Tibial nerve (tissue), 4 donors: ENCODE measurements around the gene EFTUD2. TPM values are rescaled to one million over a fixed set of nuclear protein-coding genes. Genes with fewer than 3 reads are reported as not detected.

Experiments used
- DNase-seq, 2 donors: peaks; one replicate each; pipeline ENCODE4 v3.0.0-alpha.2; 2019; ENCODE audit warnings: low spot score in 2 of 2
- H3K27ac ChIP-seq, 4 donors: fragments of 200-600 bp; sonication (generic) in 3 of 4; one replicate each; pipeline ENCODE4 v1.5.1; 2017 to 2019; ENCODE audit warnings: mild to moderate bottlenecking in 1 of 4
- H3K27me3 ChIP-seq, 2 donors: fragments of 200-600 bp; sonication (generic) in 1 of 2; one replicate each; pipeline versions ENCODE4 v1.5.1 to v1.6.0; 2017 to 2019
- H3K36me3 ChIP-seq, 3 donors: fragments of 200-600 bp; sonication (generic); one replicate each; pipeline ENCODE4 v1.5.1; 2018 to 2019
- H3K4me1 ChIP-seq, 4 donors: fragments of 200-600 bp; sonication (generic) in 3 of 4; one replicate each; pipeline ENCODE4 v1.5.1; 2017 to 2019
- H3K4me3 ChIP-seq, 4 donors: fragments of 200-600 bp; sonication (generic) in 3 of 4; one replicate each; pipeline ENCODE4 v1.5.1; 2017 to 2019; ENCODE audit warnings: mild to moderate bottlenecking in 1 of 4, moderate library complexity in 1 of 4
- H3K9me3 ChIP-seq, 4 donors: fragments of 200-600 bp; sonication (generic) in 3 of 4; one replicate each; pipeline ENCODE4 v1.5.1; 2017 to 2019
- CTCF ChIP-seq, 5 experiments: fragments of 200-600 bp in 3 of 5; fragments of 450-650 bp in 2 of 5; sonication (generic) in 3 of 5; IDR thresholded peaks; one replicate each; pipeline ENCODE4 v1.5.1; 2016 to 2019; ENCODE audit warnings: antibody characterized with exemption in 5 of 5, mild to moderate bottlenecking in 3 of 5, moderate library complexity in 2 of 5
- EP300 ChIP-seq, 2 donors: sonication (generic); formaldehyde crosslinking; IDR thresholded peaks; one replicate each; pipeline ENCODE4 v1.6.1; 2017; ENCODE audit warnings: antibody characterized with exemption in 2 of 2, mild to moderate bottlenecking in 1 of 2
- POLR2A ChIP-seq, 2 donors: fragments of 450-650 bp; IDR thresholded peaks; one replicate each; pipeline ENCODE4 v1.6.1; 2017; ENCODE audit warnings: antibody characterized with exemption in 2 of 2, mild to moderate bottlenecking in 2 of 2, moderate library complexity in 2 of 2
- WGBS, 2 donors: methylation state at CpG; one replicate each; pipeline ENCODE4 v1.1.5; 2018; 5-methylcytosine and 5-hydroxymethylcytosine counted together
- total RNA-seq, 4 donors: library from RNA; depleted of rRNA; stranded (reverse); fragments of >200 nt; gene quantifications; one replicate each; pipeline ENCODE4 v1.1.0, GENCODE V29; 2016

The EFTUD2 gene
- total RNA-seq, 4 donors from 2014 or later: 48.9 to 137 (median 57.0) TPM

- no peak for DNase-seq
- WGBS, 2 donors: 91 to 100% methylated on average over 12 to 14 of the region's 15 CpGs
These were observed 28.9 kb upstream of the EFTUD2 start for GRCh38 chr17:44928136-44928535.

GRCh38 chr17:44927696-44928095 is 28.5 kb upstream of the EFTUD2 start:
- 91 to 97% methylated on average over 3 of the region's 3 CpGs for WGBS, 2 donors
- Histone ChIP-seq H3K4me1 (no peaks in the 10 kb centered on the region), H3K27ac (no peak overlapping the region), H3K9me3 (no peaks in the 10 kb centered on the region), H3K36me3 (no peaks in the 10 kb centered on the region), H3K4me3 (no peak overlapping the region), H3K27me3 (no peaks in the 10 kb centered on the region)
- DNase-seq: no peak
- TF ChIP-seq EP300 (IDR thresholded peaks at IDR 0.05) (no peak), CTCF (IDR thresholded peaks at IDR 0.05) (no peak), POLR2A (IDR thresholded peaks at IDR 0.05) (no peak)

More at GRCh38 chr17:44928136-44928535, 28.9 kb upstream of the EFTUD2 start:
- Histone ChIP-seq H3K27ac (no peak overlapping the region), H3K4me1 (no peaks in the 10 kb centered on the region), H3K27me3 (no peaks in the 10 kb centered on the region), H3K36me3 (no peaks in the 10 kb centered on the region), H3K4me3 (no peak overlapping the region), H3K9me3 (no peaks in the 10 kb centered on the region)
- no peak for TF ChIP-seq POLR2A (IDR thresholded peaks at IDR 0.05)
- no peak for TF ChIP-seq EP300 (IDR thresholded peaks at IDR 0.05)
- TF ChIP-seq CTCF (IDR thresholded peaks at IDR 0.05): no peak

GRCh38 chr17:44926821-44927525 is 27.7 kb upstream of the EFTUD2 start:
- Histone ChIP-seq H3K36me3 (no peaks in the 10 kb centered on the region), H3K4me3 (no peak overlapping the region), H3K27me3 (no peaks in the 10 kb centered on the region), H3K9me3 (no peaks in the 10 kb centered on the region), H3K27ac (no peak overlapping the region), H3K4me1 (no peaks in the 10 kb centered on the region)
- WGBS, 2 donors: 91 to 92% methylated on average over 15 of the region's 15 CpGs
- DNase-seq: no peak
- TF ChIP-seq POLR2A (IDR thresholded peaks at IDR 0.05) (no peak), CTCF (IDR thresholded peaks at IDR 0.05) (no peak), EP300 (IDR thresholded peaks at IDR 0.05) (no peak)

- H3K4me3 ChIP-seq: no peak overlapping the region
- 91 to 93% methylated on average over 18 of the region's 18 CpGs for WGBS, 2 donors
- no peaks in the 10 kb centered on the region for H3K36me3 ChIP-seq
- no peak for TF ChIP-seq CTCF (IDR thresholded peaks at IDR 0.05)
- H3K27me3 ChIP-seq: no peaks in the 10 kb centered on the region
- H3K9me3 ChIP-seq: no peaks in the 10 kb centered on the region
- peaks cover 0 to 8% (median 0%) of the 10 kb centered on the region in 4 donors for H3K4me1 ChIP-seq
- H3K27ac ChIP-seq: no peak overlapping the region
- no peak for DNase-seq
These were observed 26.8 kb upstream of the EFTUD2 start for GRCh38 chr17:44925731-44926697.

- Histone ChIP-seq H3K27me3 (no peaks in the 10 kb centered on the region), H3K9me3 (no peaks in the 10 kb centered on the region), H3K36me3 (no peaks in the 10 kb centered on the region), H3K27ac (no peak overlapping the region), H3K4me1 (peaks cover 0 to 27% (median 9%) of the 10 kb centered on the region in 4 donors), H3K4me3 (no peak overlapping the region)
- no peak for DNase-seq
- WGBS, 2 donors: 75 to 78% methylated on average over 9 of the region's 9 CpGs
- TF ChIP-seq POLR2A (IDR thresholded peaks at IDR 0.05) (no peak), EP300 (IDR thresholded peaks at IDR 0.05) (no peak), CTCF (IDR thresholded peaks at IDR 0.05) (no peak)
These were observed 24.9 kb upstream of the EFTUD2 start for GRCh38 chr17:44924107-44924544.
